HTERT RPE-1 (cell line): ENCODE data around the gene DESI2.
"Not testable (repeated sequence)": the region's sequence is repeated elsewhere in the genome, so short reads cannot be mapped to it uniquely, and the experiment has no call there.

Experiments
- in situ Hi-C: fragments of 300-500 bp; cut with MboI; formaldehyde crosslinking; loops from 4 replicates; pipeline ENCODE4 v1.14.3; 2020; ENCODE audit warnings: low sequenced_read_pairs

DESI2 gene

DNA sequence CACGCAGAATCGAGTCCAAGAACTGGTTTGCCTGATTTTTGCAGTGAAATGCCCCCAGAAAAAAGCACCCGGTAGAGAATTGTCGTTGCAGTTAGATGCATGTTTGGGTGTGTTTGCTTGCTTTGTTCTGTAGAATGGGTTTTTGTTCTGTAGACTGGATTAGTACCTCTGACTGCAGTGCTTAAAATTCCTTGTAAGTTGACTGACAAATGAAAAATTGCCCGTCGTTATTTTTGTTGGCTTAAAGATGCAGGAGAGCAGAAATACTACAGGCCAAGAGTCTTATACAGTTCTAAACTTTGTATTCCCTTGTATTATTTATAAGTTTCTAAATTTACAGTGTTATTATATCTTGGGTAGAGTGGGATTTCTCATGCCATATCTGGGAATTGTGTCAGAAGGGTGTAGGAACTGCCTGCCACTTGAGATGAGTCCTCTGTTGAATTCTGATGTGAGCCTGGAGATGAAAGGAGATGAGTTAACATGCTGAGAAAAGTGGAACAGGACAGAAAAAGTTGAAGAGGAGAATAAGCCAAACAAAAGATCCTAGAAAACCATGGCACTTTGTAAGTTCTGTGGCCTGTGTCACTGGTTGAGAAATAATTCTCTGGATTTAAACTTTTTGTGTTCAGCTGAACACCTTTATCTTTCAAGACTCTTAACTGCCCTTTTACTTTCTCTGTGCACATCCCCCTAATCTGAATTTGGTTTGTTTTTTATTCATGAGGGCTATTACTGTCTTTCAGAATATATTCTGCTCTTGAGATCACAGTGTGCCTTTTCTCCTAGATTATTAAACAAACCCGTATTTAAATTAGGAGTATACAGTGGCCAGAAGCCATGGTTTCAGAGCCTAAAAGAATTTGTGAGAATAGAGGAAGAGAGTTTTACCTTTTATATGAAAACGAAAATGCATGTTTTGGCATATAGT is 1.4 kb downstream of the DESI2 start:
- in situ Hi-C loops, result no loop called here

DNA sequence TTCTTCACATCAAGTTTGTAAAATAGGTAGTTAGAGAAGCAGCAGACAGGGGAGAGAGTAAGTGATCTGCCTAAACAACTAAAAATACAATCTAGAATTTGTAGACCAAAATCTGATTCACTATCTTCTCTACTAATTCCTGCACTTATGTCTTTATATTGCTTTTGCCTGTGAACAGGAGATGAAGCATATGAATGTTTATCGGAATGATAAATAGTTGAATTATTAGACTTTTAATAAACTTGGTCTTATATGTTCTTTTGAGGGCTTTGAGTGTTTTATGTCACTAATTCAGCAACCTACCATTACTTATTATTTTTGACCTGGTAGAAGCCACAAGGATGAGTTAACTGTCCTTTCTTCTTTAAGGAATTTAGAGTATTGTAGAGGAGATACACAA is 2.3 kb downstream of the DESI2 start:
- in situ Hi-C loops, result no loop called here

DNA sequence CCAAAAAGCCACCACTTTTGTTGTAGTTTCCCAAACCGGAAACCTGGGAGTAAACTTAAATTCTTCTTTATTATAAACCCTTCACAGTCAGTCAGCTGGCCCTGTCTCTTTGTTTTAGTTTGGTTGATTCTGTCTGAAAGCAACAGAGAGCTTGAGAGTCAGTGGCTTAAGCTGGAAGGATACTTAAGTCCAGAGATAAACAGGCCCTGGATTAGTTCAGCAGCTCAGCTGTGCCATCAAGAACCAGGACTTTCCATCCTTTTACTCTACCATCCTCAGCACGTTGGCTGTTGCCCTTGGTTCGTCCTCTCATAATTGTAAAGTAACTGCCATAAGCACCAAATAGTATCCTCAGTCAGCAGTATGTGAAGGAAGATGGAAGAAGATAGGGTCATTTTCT is 4.5 kb downstream of the DESI2 start:
- in situ Hi-C loops, result no loop called here

DNA sequence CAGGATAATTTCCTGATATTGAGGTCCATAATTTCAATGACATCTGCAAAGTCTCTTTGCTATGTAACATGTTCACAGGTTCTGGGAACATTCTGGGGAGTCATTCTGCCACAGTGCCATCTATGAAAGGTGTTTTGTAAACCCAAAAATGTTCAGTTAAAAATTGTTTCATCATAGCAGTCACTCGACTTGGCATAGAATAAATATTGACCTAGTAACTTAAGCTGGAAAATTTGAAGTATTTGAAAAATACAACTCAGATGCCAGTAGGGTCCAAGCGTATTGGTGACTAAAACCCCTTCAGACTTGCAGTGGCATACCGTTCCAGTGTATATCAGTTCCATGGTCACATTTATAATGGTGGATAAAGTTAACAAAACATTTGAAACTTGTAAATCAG is 6.8 kb downstream of the DESI2 start:
- in situ Hi-C loops, result no loop called here

DNA sequence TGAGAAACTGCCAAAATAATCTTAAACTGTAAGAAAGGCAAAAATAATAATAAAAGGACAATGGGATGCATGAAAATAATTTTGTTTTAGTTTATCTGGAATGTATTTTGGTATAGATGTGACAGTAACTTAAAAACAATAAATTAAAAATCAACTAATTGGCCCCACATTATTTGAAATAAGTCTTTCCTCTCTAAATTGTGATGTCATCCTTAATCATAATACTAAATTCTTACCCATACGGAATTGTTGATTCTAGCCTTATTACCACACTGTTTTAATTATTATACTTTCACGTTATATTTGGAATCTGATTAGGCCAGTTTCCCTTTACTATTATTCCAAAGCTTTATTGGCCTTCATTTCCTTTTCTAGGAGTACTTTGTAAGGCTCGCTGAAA is 7.7 kb downstream of the DESI2 start:
- in situ Hi-C loops, result no loop called here

DNA sequence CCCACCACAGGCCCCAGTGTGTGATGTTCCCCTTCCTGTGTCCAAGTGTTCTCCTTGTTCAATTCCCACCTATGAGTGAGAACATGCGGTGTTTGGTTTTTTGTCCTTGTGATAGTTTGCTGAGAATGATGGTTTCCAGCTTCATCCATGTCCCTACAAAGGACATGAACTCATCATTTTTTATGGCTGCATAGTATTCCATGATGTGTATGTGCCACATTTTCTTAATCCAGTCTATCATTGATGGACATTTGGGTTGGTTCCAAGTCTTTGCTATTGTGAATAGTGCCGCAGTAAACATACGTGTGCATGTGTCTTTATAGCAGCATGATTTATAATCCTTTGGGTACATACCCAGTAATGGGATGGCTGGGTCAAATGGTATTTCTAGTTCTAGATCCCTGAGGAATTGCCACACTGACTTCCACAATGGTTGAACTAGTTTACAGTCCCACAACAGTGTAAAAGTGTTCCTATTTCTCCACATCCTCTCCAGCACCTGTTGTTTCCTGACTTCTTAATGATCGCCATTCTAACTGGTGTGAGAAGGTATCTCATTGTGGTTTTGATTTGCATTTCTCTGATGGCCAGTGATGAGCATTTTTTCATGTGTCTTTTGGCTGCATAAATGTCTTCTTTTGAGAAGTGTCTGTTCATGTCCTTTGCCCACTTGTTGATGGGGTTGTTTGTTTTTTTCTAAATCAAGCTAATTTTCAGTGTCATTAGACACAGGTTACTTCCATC is 8.8 kb downstream of the DESI2 start:
- in situ Hi-C loops, result not testable (repeated sequence)

DNA sequence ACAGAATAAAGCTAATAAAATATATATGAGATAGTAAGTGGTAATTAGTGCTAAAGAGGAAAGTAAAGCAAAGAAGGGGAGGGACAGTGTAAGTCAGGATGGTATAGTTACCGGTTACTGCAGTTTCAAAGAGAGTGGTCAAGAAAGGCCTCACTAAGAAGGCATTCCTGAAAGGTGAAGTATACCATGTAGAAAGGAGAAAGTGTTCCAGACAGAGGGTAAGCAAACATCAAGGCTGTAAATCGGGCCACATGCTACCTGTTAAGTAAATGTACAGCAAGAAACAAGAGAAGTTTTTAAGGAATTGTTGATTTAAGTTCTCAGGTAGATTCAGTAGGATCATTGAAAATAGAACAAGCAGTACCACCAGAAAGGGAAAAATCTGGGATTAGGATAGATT is 9.7 kb downstream of the DESI2 start:
- in situ Hi-C loops, result no loop called here

DNA sequence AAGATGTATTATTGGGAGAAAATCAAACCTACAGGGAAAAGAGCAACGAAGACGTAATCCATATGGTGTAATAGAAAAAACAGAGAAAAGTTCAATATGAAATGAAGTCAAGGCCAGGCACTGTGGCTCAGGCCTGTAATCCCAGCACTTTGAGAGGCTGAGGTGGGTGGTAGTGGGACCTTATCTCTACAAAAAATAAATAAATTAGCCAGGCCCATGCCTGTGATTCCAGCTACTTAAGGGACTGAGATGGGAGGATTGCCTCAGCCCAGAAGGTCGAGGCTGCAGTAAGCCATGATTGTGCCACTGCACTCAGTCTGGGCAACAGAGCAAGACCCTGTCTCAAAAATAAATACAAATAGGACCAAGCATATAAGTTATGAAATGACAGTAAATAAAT is 11.4 kb downstream of the DESI2 start:
- in situ Hi-C loops, result no loop called here

DNA sequence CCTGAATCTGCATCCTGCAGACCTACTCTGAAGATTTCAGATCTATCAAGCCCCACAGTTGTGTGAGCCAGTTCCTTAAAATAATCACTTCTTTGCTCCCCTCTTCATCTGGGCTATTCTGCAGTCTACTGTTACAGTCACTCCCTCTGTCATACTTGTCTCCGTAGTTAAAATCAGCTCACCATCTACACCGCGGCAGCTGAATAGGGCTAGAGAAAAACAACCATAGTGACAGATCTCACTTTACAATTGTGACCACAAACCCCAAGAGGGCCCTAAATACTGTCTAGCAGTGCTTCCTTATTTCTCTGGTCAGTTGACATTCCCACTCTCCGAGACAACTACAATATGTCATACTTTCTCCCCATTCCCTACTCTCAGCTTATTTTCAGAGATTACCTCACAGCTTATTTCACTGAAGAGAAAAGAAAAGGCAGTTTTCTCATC is 12.9 kb downstream of the DESI2 start:
- in situ Hi-C loops, result no loop called here

DNA sequence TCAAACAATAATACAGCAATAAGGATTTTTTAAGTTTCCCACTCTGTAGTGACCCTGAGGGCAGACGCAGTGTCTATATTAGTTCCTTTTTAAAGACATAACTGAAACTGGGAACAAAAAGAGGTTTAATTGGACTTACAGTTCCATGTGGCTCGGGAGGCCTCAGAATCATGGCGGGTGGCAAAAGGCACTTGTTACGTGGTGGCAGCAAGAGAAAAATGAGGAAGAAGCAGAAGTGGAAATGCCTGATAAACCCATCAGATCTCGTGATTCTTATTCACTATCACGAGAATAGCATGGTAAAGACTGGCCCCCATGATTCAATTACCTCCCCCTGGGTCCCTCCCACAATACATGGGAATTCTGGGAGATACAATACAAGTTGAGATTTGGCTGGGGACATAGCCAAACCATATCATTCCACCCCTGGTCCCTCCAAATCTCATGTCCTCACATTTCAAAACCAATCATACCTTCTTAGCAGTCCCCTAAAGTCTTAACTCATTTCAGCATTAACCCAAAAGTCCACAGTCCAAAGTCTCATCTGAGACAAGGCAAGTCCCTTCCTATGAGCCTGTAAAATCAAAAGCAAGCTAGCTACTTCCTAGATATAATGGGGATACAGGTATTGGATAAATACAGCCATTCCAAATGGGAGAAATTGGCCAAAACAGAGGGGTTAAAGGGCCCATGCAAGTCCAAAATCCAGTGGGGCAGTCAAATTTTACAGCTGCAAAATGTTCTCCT is 13.9 kb downstream of the DESI2 start:
- in situ Hi-C loops, result not testable (repeated sequence)

DNA sequence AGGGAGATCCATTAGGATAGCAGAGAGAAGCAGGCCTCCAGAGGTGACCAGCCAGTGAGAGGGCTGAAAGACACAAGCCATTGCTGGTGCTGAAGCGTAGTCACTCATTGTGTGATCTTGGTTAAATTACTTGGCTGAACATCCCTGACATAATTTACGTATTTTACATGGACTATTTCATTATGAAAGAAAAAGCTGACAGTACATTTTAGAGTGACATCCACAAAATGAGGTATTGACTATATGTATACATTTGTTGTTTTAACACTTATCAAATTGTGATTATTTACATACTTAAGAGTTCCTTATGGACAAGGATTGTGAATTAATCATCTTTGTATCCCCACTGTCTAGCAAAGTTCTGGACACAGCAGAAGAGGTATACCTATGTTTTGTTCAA is 14.9 kb downstream of the DESI2 start:
- in situ Hi-C loops, result no loop called here

DNA sequence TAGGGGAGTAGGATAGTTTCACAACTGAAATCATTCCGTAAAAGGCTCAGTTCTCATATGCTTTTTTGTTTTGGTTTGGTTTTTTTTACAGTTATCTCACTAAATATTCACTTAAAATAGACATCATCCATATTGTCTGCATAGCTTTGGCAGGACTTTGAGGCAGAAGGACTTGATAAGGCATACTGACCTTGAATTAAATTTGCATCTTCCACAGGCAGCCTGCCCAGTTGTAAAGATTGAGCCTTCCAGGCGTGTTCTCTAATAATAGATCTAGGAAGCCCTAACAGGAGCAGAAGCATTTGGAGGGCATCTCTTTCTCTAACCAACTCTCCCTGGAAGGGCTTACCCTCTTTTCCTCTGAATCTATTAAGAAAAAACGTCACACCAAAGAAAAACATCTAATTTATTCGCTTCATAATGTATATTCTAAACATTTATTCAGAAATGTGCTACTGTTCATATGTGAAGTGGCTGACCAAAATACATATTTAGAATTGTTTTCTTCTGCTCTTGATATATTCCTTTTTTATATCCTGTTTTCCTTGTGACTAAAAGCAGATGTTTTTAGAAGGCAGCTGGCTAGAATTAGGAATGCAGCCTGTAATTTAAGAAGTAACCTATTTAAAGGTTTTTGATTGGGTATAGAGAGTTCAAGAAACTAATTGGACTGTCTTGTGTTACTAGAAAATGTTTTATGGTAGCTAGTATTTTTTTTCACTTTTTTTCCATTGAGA is 20.2 kb downstream of the DESI2 start:
- in situ Hi-C loops, result no loop called here

DNA sequence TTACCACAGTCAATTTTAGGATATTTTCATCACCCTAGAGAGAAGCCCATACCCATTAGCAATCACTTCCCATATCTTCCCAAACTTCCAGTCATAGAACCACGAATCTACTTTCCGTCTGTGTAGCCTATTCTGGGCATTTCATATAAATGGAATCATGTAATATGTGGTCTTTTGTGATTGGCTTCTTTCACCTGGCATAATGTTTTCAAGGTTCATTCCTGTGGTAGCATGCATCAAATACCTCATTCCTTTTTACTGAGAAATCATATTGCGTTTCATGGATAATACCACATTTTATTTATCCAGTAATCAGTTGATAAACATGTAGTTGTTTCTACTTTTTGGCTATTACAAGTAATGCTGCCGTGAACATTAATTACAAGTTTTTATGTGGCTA is 21.5 kb downstream of the DESI2 start:
- in situ Hi-C loops, result no loop called here

DNA sequence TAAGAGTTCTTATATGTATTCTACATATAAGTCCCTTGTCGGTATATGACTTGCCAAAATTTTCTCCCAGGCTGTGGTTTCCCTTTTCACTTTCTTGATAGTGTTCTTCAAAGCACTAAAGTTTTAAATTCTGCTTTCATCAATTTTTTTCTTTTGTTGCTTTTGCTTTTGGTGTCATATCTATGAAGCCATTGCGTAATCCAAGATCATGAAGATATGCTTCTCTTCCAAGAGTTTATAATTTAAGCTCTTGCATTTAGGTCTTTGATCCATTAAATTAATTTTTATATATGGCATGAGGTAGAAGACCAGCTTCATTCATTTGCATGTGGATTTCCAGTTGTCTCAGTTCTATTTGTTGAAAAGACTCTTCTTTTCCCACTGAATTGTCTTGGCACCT is 22.2 kb downstream of the DESI2 start:
- in situ Hi-C loops, result no loop called here

DNA sequence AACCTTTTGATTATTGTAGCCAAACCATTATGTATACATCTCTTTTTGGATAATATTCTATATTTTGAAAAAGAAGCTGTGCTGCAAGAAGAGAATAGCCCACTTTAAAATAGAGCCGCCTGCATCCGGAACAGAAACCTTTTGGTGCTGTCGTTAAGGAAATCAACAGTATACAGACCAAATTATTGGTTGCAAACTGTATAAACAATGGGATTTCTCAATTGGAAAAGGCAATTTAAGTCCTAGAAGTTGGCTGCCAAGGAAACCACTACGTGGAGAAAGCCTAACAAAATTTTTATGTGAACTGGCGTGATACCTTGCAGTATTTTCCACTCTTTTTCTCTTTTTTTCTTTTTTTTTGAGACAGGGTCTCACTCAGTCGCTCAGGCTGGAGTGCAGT is 25.8 kb downstream of the DESI2 start:
- in situ Hi-C loops, result no loop called here

DNA sequence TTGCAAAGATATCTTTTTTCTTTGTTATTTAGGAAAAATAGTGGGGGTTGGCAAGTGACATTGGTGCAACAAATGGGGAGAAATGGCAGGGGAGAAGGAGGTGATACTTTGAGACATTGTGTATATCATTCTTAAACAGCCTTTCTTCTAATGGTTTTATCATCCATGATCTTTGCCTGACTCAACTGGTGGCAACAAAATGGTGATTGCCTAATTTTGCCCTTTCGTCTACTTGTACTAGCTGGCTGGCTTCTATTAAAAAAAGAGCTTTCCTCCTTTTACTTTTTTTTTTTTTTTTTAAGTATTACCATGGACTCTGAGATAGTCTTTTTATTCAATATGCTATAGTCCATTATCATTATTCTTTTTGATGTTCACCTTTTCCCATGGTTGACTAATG is 27.7 kb downstream of the DESI2 start:
- in situ Hi-C loops, result no loop called here

DNA sequence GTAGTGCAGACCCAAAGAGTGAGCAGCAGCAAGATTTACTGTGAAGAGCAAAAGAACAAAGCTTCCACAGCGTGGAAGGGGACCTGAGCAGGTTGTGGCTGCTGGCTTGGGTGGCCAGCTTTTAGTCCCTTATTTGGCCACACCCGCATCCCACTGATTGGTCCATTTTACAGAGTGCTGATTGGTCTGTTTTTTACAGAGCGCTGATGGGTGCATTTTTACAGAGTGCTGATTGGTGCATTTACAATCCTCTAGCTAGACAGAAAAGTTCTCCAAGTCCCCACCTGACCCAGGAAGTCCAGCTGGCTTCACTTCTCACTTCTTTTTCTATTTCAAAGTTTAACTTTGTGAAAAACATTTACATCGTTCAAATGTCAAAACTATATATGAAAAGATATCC is 29.2 kb downstream of the DESI2 start:
- in situ Hi-C loops, result not testable (repeated sequence)

DNA sequence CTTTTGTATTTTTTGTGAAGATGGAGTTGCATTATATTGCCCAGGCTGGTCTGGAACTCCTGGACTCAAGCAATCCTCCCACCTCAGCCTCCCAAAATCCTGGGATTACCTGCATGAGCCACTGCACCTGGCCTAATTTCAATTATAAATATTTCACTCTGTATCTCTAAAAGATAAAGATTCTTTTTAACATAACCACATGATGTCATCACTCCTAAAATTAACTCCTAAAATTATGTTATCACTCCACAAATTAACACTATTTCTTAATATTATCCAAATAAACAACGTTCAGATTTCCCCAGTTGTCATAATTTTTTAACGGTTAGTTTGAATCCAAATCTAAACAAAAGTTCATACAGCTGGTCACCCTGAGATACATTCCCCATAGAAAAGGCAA is 43.0 kb downstream of the DESI2 start:
- in situ Hi-C loops, result no loop called here

DNA sequence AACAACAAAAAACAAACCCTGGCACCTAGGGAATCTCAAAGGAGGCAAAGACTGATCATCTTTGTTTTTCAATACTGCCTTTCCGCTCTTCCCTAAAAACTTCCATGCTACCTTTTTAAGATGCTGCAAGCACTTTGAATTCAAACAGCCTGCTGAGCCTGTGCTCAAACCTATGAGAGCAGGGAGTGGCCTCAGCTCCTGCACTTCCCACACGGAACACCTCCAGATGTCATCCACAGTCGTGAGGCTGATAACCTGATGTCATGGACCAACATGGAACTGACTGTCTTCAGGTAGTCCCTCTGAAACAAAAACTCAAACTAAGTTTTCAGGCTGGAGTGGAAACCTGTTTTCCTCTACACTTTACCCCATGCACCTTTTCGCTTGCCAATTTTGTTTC is 46.8 kb downstream of the DESI2 start:
- in situ Hi-C loops, result no loop called here

DNA sequence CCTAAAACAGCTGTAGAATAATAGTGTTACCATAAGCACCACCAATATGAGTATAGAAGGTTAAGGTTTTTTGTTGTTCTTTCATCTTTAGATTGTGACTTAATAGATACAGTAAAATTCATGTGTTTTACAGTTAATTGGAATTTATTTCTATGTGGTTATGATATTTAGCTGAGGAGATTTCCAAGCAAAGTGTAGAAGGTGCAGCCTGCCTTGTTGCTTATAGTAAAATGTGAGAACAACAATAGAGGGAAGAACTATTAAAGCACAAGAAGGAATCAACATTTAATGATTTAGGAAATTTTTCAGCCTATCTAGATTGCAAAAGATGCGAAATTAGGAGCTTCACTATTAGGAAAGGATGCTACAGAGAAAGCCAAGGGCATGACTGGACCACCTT is 47.9 kb downstream of the DESI2 start:
- in situ Hi-C loops, result no loop called here

DNA sequence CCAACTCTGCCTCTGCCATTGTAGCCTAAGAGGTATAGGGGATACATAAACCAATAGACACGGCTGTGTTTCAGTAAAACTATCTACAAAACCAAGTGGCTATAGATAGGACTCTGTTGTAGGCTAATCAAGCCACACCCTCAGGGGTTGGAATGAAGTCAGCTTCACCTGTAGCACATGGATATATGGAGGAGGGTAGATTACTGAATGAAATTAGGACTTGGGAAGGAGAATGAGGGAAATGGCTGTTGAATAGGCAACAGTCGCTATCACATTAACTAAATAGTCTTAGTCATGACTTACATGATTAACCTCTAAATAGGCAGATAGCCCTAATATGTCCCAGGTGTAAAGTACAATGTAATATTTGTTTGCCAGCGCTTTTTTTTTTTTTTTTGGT is 49.7 kb downstream of the DESI2 start:
- in situ Hi-C loops, result no loop called here
